GM21825 (cell line): ENCODE data around the gene FAN1.

Source experiments
- ATAC-seq: cut with Tn5 transposase; IDR thresholded peaks from one replicate; pipeline ENCODE4 v1.9.1; 2021; ENCODE audit warnings: mild to moderate bottlenecking, moderate library complexity; ENCODE audit not compliant: unreplicated experiment

FAN1 gene

GRCh38 chr15:30954674-30955073 is 51.0 kb downstream of the FAN1 start:
- no peak for ATAC-seq

GRCh38 chr15:30956216-30957124 is 52.8 kb downstream of the FAN1 start:
- no peak for ATAC-seq

DNA sequence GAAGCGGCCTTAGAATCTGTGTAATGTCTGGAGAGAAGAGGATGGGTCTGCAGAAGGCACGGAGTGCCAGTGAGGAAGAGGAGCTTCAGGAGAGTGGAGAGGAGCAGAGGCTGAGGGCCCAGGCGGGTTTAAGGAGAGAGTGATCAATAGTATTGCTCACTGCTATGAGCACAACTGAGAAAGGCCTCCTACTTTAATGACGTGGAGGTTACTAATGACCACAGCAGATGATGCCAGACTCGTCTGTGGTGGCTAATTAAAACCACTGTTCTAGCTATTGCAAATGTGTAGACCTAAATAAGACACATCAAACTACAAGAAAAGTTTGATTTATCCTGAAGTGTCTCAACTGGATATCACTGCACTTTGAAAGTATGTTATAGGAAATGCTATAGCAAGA is 54.5 kb downstream of the FAN1 start:
- no peak for ATAC-seq

DNA sequence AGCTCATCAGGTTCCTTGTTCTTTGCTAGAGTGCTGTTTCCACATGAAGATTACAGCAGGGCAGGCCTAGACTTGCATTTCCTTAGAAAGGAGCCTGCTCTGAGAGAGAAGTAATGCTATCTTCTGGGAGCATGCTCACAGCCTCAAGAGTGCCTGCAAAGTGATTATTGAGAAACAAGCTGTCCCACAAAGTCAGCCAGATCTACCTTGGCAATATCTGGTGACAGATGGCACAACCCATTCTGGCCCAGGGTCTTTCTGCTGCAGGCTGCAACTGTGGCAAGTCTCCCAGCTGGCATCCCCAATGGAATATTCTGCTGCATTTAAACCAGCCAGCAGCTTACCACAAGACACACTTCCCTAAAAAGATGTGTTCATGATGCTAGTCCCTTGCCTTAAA is 58.4 kb downstream of the FAN1 start:
- no peak for ATAC-seq

DNA sequence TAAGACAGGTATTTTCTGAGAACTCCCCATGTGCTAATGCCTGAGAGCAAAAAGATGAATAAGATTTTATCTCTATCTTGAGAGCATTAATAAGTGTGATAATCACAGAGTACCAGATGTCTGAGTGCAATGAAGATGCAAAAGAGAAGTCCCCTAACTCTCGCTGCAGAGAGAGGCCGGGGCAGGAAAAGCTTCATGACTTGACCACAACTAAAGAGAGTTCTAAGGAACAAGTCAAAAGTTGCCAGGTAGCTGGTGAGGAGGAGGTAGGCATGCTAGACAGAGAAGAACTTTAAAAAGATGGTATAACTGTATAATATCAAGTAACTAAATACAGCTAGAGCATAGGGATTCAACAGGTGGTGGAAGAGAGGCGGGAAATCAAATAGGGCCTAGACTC is 58.9 kb downstream of the FAN1 start:
- no peak for ATAC-seq

- no peak for ATAC-seq
Observed at GRCh38 chr15:30963681-30964080, 60.0 kb downstream of the FAN1 start.

- no peak for ATAC-seq
Observed at GRCh38 chr15:30969724-30970123, 66.0 kb downstream of the FAN1 start.

GRCh38 chr15:30973379-30973778 is 69.7 kb downstream of the FAN1 start:
- no peak for ATAC-seq

- ATAC-seq, result no peak
Observed at GRCh38 chr15:30974112-30974511, 70.4 kb downstream of the FAN1 start.

GRCh38 chr15:30978328-30978727 is 74.6 kb downstream of the FAN1 start:
- no peak for ATAC-seq

DNA sequence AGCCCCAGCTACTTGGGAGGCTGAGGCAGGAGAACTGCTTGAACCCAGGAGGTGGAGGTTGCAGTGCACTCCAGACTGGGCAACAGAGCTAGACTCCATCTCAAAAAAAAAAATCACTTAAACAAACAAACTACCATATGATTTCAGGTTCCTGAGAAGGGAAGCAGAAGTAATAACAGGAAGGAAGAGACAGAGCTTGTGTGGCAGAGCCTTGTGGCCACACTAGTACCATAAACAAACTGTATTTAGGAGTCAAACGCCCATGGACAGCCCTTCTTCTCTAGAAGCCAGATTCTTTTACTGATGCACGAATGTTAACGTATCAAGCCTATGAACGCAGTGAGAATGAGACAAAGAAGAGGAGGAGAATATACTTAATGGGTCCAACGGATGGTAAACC is 75.7 kb downstream of the FAN1 start:
- ATAC-seq, result no peak

- ATAC-seq, result no peak
Observed at GRCh38 chr15:30984118-30984517, 80.4 kb downstream of the FAN1 start.

DNA sequence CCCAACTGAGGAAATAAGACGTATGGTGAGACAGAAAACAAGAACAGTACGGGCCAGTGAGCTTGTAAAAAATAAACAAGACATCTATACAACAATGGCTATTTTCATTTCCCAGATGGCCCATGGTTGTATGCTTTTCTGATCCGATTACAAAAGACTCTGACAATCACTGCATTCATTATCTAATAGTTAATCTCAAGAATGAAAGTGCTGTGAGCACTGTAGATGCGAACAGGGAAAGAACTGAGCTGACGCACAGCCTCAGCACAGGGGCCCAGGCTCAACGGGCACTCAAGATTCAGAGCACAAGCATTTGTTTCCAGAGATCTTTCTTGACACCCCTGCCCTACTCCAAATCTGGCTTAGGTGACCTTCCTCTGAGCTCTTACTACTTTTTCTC is 80.8 kb downstream of the FAN1 start:
- no peak for ATAC-seq

DNA sequence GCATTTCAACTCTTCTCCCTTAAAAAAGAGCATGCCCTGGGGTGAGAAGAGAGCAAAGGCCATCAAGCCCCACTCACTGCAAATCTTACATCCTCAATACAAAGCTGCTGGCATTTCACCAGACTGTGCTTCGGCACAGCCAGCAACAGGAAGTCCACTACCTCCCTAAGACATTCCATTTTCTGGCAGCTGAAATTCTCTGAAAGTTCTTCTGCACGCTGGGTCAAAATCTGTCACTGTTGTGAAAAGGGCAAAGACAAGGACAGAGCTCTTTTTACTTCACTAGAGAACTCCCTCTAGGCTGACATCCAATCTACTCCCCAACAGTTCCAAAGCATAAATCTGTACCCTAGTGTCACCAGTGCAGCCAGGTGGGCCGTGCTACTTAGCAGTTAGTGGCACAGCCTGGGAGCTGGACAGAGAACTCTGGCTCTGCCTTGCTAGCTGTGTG is 81.4 kb downstream of the FAN1 start:
- no peak for ATAC-seq

DNA sequence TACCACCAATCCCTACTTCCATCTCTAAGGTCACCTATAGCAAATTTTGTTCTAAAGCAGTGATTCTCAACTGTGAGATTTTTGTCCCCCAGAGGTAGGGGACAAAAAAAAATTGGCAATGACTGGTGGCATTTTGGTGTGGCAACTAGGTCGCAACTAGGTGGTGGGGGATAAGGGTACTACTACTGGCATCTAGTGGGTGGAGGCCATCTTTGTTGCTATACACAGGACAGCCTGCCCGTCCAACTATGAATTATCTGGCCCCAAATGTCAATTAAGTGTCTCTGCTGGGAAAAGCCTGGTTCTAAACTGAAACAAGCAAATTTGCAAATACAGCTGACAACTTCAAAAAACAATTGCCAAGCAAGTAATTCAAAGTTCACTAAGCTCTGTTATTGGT is 86.3 kb downstream of the FAN1 start:
- ATAC-seq, result no peak

DNA sequence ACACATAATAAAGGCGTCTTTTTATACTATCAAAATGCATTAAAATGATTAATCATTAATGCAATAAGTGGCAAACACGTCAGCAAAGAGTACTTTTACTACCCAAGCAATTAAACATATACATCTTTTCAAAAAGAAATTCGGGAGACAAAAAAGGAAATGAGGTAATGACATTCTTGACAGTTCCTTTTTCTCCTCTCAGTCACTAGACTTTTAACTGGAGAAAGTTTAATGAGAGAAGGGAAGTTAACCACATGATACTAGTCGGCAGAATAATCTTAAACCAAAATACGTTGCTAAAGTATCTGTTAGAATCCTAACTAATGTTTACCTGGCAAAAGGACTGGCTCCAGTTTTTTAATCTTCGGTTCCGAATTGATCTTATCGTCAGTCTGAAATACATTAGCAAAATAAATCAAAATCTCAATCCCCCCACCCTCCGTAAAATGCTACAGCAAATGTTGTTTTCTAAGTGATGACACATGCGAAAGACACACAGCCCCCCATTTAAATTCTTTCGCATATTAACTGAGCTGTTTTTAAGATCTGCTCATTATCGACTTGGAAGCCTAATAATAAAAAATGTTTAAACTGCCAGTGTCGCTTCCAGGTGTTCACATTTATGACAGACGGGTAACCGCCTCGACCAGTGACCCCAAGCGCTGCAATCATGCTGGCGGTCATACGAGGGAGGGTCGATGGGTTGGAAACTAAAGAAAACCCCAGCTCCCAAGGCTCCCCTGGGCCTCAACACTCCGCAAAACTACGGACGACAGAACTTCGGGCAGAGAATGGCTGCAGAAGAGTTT is 86.9 kb downstream of the FAN1 start:
- ATAC-seq, result peak; percentile 19

- ATAC-seq, result peak; percentile 85
Observed at GRCh38 chr15:30991255-30992235, 87.8 kb downstream of the FAN1 start, which contains the start of gene MTMR10. Gene MTMR10, minus strand, starts transcription at chr15:30991628. Its CDS starts 122 bp downstream, at chr15:30991506.

GRCh38 chr15:30992249-30992864 is 88.6 kb downstream of the FAN1 start:
- no peak for ATAC-seq
